IMR-90 (cell line): ENCODE measurements around the gene DENND1A. TPM values are rescaled to one million over a fixed set of nuclear protein-coding genes. Genes with fewer than 3 reads are reported as not detected.
A peak's percentile ranks its signal among the peaks of the same experiment; 100 is the strongest.

ENCODE experiments used
- ATAC-seq: fragments of 200-7000 bp; cut with Tn5 transposase; 2 replicates; pipeline ENCODE4 v1.9.1; 2020; ENCODE audit warnings: low read depth, mild to moderate bottlenecking, moderate library complexity
- BruUV-seq: library from RNA; stranded (reverse); fragments of 400-500 nt; replicated peaks from 2 replicates; lab custom pipeline; 2021; lab: Mats Ljungman, UMichigan
- CTCF ChIA-PET: fragments of 300-600 bp; formaldehyde crosslinking; extraction: SDS; loops from one replicate; lab custom pipeline; 2021; ENCODE audit warnings: antibody characterized with exemption; lab: Yijun Ruan, JAX
- POLR2A ChIA-PET: fragments of 300-600 bp; sonication (Branson Sonifier 250); formaldehyde crosslinking; loops from one replicate; lab custom pipeline; 2022; ENCODE audit warnings: antibody characterized with exemption; ENCODE audit not compliant: unreplicated experiment; lab: Charles Lee
- DNase-seq: peaks from one replicate; pipeline ENCODE4 v3.0.0; 2013
- H2AFZ ChIP-seq: replicated peaks from 2 replicates; pipeline ENCODE3; 2013; ENCODE audit warnings: low read length, mild to moderate bottlenecking; ENCODE audit not compliant: poor library complexity
- H2AK5ac ChIP-seq: 2 replicates; pipeline ENCODE4 v1.6.1; 2013; ENCODE audit warnings: low read depth, low read length, inconsistent platforms
- H2AK9ac ChIP-seq: replicated peaks from 2 replicates; pipeline ENCODE3; 2013; ENCODE audit warnings: mild to moderate bottlenecking, low read depth, low read length, moderate library complexity; ENCODE audit not compliant: poor library complexity
- H2BK120ac ChIP-seq: 2 replicates; pipeline ENCODE4 v1.6.1; 2013; ENCODE audit warnings: low read depth, low read length, inconsistent platforms
- H2BK15ac ChIP-seq: 3 replicates; pipeline ENCODE4 v1.6.1; 2013; ENCODE audit warnings: low read depth, low read length, inconsistent platforms
- H2BK20ac ChIP-seq: 2 replicates; pipeline ENCODE4 v1.6.1; 2013; ENCODE audit warnings: low read depth, mild to moderate bottlenecking, inconsistent platforms, low read length, moderate library complexity
- H2BK5ac ChIP-seq: 2 replicates; pipeline ENCODE4 v1.6.1; 2013; ENCODE audit warnings: mild to moderate bottlenecking, low read depth, low read length, inconsistent platforms; ENCODE audit not compliant: poor library complexity, severe bottlenecking
- H3K14ac ChIP-seq: replicated peaks from 2 replicates; pipeline ENCODE4 v1.6.1; 2013; ENCODE audit warnings: low read depth, low read length, inconsistent platforms
- H3K18ac ChIP-seq: 2 replicates; pipeline ENCODE4 v1.6.1; 2013; ENCODE audit warnings: low read depth, low read length, control low read depth
- H3K23ac ChIP-seq: 2 replicates; pipeline ENCODE4 v1.6.1; 2013; ENCODE audit warnings: low read depth, low read length, inconsistent platforms
- H3K27ac ChIP-seq: 2 replicates; pipeline ENCODE4 v1.5.1; 2013; ENCODE audit warnings: mild to moderate bottlenecking, control low read depth, low read length; ENCODE audit not compliant: insufficient read depth
- H3K27me3 ChIP-seq: 2 replicates; pipeline ENCODE4 v1.6.1; 2013; ENCODE audit warnings: low read length; ENCODE audit not compliant: control insufficient read depth, insufficient read depth
- H3K36me3 ChIP-seq: 2 replicates; pipeline ENCODE4 v1.6.1; 2013; ENCODE audit warnings: low read length, mixed read lengths; ENCODE audit not compliant: control insufficient read depth, insufficient read depth
- H3K4ac ChIP-seq: 2 replicates; pipeline ENCODE4 v1.6.1; 2013; ENCODE audit warnings: low read depth, low read length, inconsistent platforms
- H3K4me1 ChIP-seq: 2 replicates; pipeline ENCODE4 v1.6.1; 2013; ENCODE audit warnings: low read length, mixed read lengths; ENCODE audit not compliant: control insufficient read depth, insufficient read depth
- H3K4me2 ChIP-seq: 2 replicates; pipeline ENCODE4 v1.6.1; 2013; ENCODE audit warnings: low read depth, mild to moderate bottlenecking, control low read depth, low read length, moderate library complexity
- H3K4me3 ChIP-seq: 2 replicates; pipeline ENCODE4 v1.5.1; 2013; ENCODE audit warnings: low read depth, mild to moderate bottlenecking, control low read depth, low read length, moderate library complexity; ENCODE audit not compliant: insufficient read depth
- H3K56ac ChIP-seq: 2 replicates; pipeline ENCODE4 v1.6.1; 2013; ENCODE audit warnings: low read length, inconsistent platforms; ENCODE audit not compliant: insufficient read depth; ENCODE audit errors: extremely low read depth
- H3K79me1 ChIP-seq, 2 experiments: 2 replicates each; pipeline ENCODE4 v1.6.1; 2013; ENCODE audit warnings: low read length in 2 of 2, inconsistent platforms in 1 of 2, low read depth in 1 of 2
- H3K9ac ChIP-seq: 2 replicates; pipeline ENCODE4 v1.6.1; 2013; ENCODE audit warnings: low read depth, low read length, control low read depth
- H3K9me1 ChIP-seq: 2 replicates; pipeline ENCODE4 v1.6.1; 2013; ENCODE audit warnings: low read length, inconsistent platforms; ENCODE audit not compliant: insufficient read depth
- H3K9me3 ChIP-seq: 2 replicates; pipeline ENCODE4 v1.6.1; 2013; ENCODE audit warnings: low read length; ENCODE audit not compliant: control insufficient read depth, insufficient read depth
- H4K20me1 ChIP-seq: 2 replicates; pipeline ENCODE4 v1.6.1; 2013; ENCODE audit warnings: low read length, inconsistent platforms; ENCODE audit not compliant: insufficient read depth
- H4K5ac ChIP-seq: 2 replicates; pipeline ENCODE4 v1.6.1; 2013; ENCODE audit warnings: mild to moderate bottlenecking, low read depth, low read length, control low read depth
- H4K8ac ChIP-seq, 2 experiments: 2 replicates each; pipeline ENCODE4 v1.6.1; 2013; ENCODE audit warnings: low read depth in 2 of 2, low read length in 2 of 2, control low read depth in 1 of 2, inconsistent platforms in 1 of 2
- H4K91ac ChIP-seq: 2 replicates; pipeline ENCODE4 v1.6.1; 2013; ENCODE audit warnings: low read depth, low read length, inconsistent platforms; ENCODE audit not compliant: insufficient read depth
- BHLHE40 ChIP-seq: fragments of 150-350 bp; IDR thresholded peaks from 2 replicates; pipeline ENCODE4 v1.6.1; 2016; ENCODE audit warnings: mild to moderate bottlenecking, low read depth, low read length
- CEBPB ChIP-seq: IDR thresholded peaks from 2 replicates; pipeline ENCODE4 v1.6.1; 2012; ENCODE audit warnings: low read depth, low read length, improper control_type of control experiment
- ELK1 ChIP-seq: fragments of 150-350 bp; IDR thresholded peaks from 2 replicates; pipeline ENCODE4 v1.6.1; 2016; ENCODE audit warnings: low read depth, mild to moderate bottlenecking, low read length, moderate library complexity, borderline replicate concordance
- FOS ChIP-seq: fragments of 150-350 bp; IDR thresholded peaks from 2 replicates; pipeline ENCODE4 v1.6.1; 2016; ENCODE audit warnings: low read depth, low read length
- MAFK ChIP-seq: IDR thresholded peaks from 2 replicates; pipeline ENCODE4 v1.6.1; 2012; ENCODE audit warnings: low read depth, low read length, improper control_type of control experiment
- MAZ ChIP-seq: IDR thresholded peaks from 2 replicates; pipeline ENCODE4 v1.6.1; 2012; ENCODE audit warnings: low read depth, mild to moderate bottlenecking, low read length, improper control_type of control experiment, moderate library complexity, borderline replicate concordance
- MXI1 ChIP-seq: IDR thresholded peaks from 2 replicates; pipeline ENCODE4 v1.6.1; 2012; ENCODE audit warnings: low read depth, mild to moderate bottlenecking, low read length, moderate library complexity, borderline replicate concordance
- NFE2L2 ChIP-seq: fragments of 150-350 bp; IDR thresholded peaks from 2 replicates; pipeline ENCODE4 v1.6.1; 2016; ENCODE audit warnings: low read depth, mild to moderate bottlenecking, low read length
- POLR2A ChIP-seq: IDR thresholded peaks from 2 replicates; pipeline ENCODE4 v1.6.1; 2012; ENCODE audit warnings: mild to moderate bottlenecking, low read depth, low read length
- RAD21 ChIP-seq: IDR thresholded peaks from 2 replicates; pipeline ENCODE4 v1.6.1; 2012; ENCODE audit warnings: low read length, improper control_type of control experiment
- RCOR1 ChIP-seq: IDR thresholded peaks from 2 replicates; pipeline ENCODE4 v1.6.1; 2012; ENCODE audit warnings: mild to moderate bottlenecking, low read length, improper control_type of control experiment; ENCODE audit not compliant: insufficient replicate concordance
- RFX5 ChIP-seq: IDR thresholded peaks from 2 replicates; pipeline ENCODE4 v1.8.0; 2012; ENCODE audit warnings: low read depth, mild to moderate bottlenecking, low read length, moderate library complexity
- SMC3 ChIP-seq: fragments of 150-350 bp; IDR thresholded peaks from 2 replicates; pipeline ENCODE4 v1.6.1; 2016; ENCODE audit warnings: low read depth, mild to moderate bottlenecking, antibody characterized with exemption, low read length, moderate library complexity
- WGBS, 2 experiments: methylation state at CpG; one replicate each; pipeline versions ENCODE4 v1.1.5 to v1.1.7; 2013; ENCODE audit warnings: missing lambda C conversion rate in 2 of 2; ENCODE audit not compliant: insufficient read length in 1 of 2; ENCODE audit errors: extremely low coverage in 2 of 2; 5-methylcytosine and 5-hydroxymethylcytosine counted together
- dilution Hi-C: fragments of 300-500 bp; cut with HindIII; formaldehyde crosslinking; loops from one replicate; pipeline ENCODE4 v1.14.3; 2018; ENCODE audit warnings: low sequenced_read_pairs; ENCODE audit not compliant: unreplicated experiment
- in situ Hi-C: fragments of 300-500 bp; cut with MboI; formaldehyde crosslinking; loops from 3 replicates; pipeline ENCODE4 v1.14.3; 2019; ENCODE audit warnings: low sequenced_read_pairs, inconsistent platforms, mixed read lengths
- intact Hi-C: fragments of 100-400 bp; cut with micrococcal nuclease; formaldehyde crosslinking; loops from 2 replicates; pipeline ENCODE4 v1.10.0; 2022
- polyA plus RNA-seq, 3 experiments: library from polyadenylated mRNA; depleted of rRNA; stranded (reverse); fragments of >200 nt; gene quantifications; 2 replicates each; pipeline ENCODE4 v1.2.3, GENCODE V29; 2012; ENCODE audit warnings: low replicate concordance in 1 of 3
- total RNA-seq: library from RNA; depleted of rRNA; stranded (reverse); fragments of >200 nt; gene quantifications from 2 replicates; pipeline ENCODE4 v1.2.3, GENCODE V29; 2012
- TF ChIP-seq, protein P1 (sequence below): conservative IDR thresholded peaks from 2 replicates; pipeline ENCODE4 v1.5.1; 2012; ENCODE audit warnings: mild to moderate bottlenecking, low read depth, low read length, improper control_type of control experiment
- TF ChIP-seq, protein P2 (sequence below): fragments of 150-350 bp; IDR thresholded peaks from 2 replicates; pipeline ENCODE4 v1.6.1; 2017; ENCODE audit warnings: mild to moderate bottlenecking, antibody characterized with exemption, low read length, low read depth

DENND1A gene
- total and polyA plus RNA-seq, 2 of the 4 experiments (the other 2 are of a cell fraction): 21.4 to 27.6 TPM

DNA sequence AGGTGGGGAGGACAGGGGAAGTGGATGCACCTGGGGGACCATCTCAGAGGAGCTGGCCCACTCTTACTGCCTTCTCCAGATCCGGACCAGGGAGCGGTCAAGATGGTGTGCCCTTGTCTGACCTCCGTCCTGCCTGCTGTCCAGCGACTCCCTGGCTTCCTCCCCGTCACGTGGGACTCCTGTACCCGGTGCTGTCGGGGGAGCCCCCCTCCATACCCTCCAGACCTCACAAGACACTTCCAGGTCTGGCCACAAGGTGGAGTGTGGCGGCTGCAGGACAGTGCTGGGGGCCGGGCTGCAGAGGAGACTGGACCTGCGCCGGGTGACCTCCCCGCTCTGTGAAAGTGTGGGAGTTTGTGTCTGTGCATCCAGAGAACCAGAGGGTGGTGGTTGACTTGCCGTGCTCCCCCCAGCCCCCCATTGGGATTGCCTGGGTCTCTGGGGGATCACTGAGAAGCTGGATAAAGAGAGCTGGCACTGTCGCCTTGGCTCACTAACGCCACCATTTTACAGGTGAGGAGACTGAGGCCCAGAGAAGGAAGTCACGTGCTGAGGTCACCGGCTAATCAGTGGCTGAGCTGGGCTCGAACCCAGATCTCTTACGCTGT, 575.8 kb downstream of the DENND1A start:
- Histone ChIP-seq H2BK20ac (no peak overlapping the region), H3K27me3 (peaks cover 50% of the 10 kb centered on the region), H4K8ac (no peak overlapping the region), H3K9me1 (no peaks in the 10 kb centered on the region), H4K91ac (no peak overlapping the region), H3K9me3 (no peaks in the 10 kb centered on the region), H3K4me2 (no peak overlapping the region; the same call in 1 of the 2 replicates), H4K5ac (no peak overlapping the region), H4K20me1 (no peaks in the 10 kb centered on the region), H3K27ac (no peak overlapping the region), H2AK9ac (peak overlapping the region; percentile 60), H3K4me3 (no peak overlapping the region), H2BK120ac (no peak overlapping the region), H2BK15ac (no peak overlapping the region), H3K56ac (no peak overlapping the region), H3K23ac (no peak overlapping the region), H2AK5ac (no peak overlapping the region), H3K9ac (no peak overlapping the region), H3K14ac (no peak overlapping the region), H3K18ac (no peak overlapping the region), H2BK5ac (no peak overlapping the region), H3K4ac (no peak overlapping the region), H2AFZ (peak overlapping the region; percentile 61), H3K79me1 (no peaks in the 10 kb centered on the region), H3K4me1 (peaks cover 2% of the 10 kb centered on the region; the same call in 1 of the 2 replicates), H3K36me3 (no peaks in the 10 kb centered on the region)
- DNase-seq (peak; percentile 46), ATAC-seq (peak; percentile 90)
- in situ Hi-C loops (loop anchor here (5.0 kb wide), 1 partner anchor 272 kb away; no protein-coding TSS in a partner anchor), dilution Hi-C loops (no loop called here), intact Hi-C loops (loop anchor here (1.0 to 10.0 kb wide), 4 partner anchors 31 to 887 kb away; no protein-coding TSS in a partner anchor)
- no TSS peak for BruUV-seq
- CTCF ChIA-PET: interaction anchor here (0.6 to 1.2 kb wide), 4 partner anchors 32 to 1120 kb away, joined by 3 to 4 read pairs (median 3); no protein-coding TSS in a partner anchor
- 53% methylated on average over 4 of the region's 20 CpGs; no CpG with 5 or more reads in 1 of the 2 experiments for WGBS, 2 experiments
- POLR2A ChIA-PET: no interaction called here
- TF ChIP-seq, protein P1, sequence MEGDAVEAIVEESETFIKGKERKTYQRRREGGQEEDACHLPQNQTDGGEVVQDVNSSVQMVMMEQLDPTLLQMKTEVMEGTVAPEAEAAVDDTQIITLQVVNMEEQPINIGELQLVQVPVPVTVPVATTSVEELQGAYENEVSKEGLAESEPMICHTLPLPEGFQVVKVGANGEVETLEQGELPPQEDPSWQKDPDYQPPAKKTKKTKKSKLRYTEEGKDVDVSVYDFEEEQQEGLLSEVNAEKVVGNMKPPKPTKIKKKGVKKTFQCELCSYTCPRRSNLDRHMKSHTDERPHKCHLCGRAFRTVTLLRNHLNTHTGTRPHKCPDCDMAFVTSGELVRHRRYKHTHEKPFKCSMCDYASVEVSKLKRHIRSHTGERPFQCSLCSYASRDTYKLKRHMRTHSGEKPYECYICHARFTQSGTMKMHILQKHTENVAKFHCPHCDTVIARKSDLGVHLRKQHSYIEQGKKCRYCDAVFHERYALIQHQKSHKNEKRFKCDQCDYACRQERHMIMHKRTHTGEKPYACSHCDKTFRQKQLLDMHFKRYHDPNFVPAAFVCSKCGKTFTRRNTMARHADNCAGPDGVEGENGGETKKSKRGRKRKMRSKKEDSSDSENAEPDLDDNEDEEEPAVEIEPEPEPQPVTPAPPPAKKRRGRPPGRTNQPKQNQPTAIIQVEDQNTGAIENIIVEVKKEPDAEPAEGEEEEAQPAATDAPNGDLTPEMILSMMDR: peak; percentile 74
- TF ChIP-seq CEBPB: no peak
- TF ChIP-seq MAZ: peak; percentile 90
- no peak for TF ChIP-seq FOS
- no peak for TF ChIP-seq MXI1
- TF ChIP-seq ELK1: no peak
- peak; percentile 79 for TF ChIP-seq SMC3
- no peak for TF ChIP-seq NFE2L2
- no peak for TF ChIP-seq POLR2A
- no peak for TF ChIP-seq BHLHE40
- no peak for TF ChIP-seq RCOR1
- TF ChIP-seq, protein P2, sequence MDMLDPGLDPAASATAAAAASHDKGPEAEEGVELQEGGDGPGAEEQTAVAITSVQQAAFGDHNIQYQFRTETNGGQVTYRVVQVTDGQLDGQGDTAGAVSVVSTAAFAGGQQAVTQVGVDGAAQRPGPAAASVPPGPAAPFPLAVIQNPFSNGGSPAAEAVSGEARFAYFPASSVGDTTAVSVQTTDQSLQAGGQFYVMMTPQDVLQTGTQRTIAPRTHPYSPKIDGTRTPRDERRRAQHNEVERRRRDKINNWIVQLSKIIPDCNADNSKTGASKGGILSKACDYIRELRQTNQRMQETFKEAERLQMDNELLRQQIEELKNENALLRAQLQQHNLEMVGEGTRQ: peak; percentile 71
- TF ChIP-seq RAD21: peak; percentile 74
- TF ChIP-seq RFX5: no peak
- no peak for TF ChIP-seq MAFK
